ENCODE data around the gene ASIC4. TPM values are rescaled to one million over a fixed set of nuclear protein-coding genes. Genes with fewer than 3 reads are reported as not detected.

Gene ASIC4
- total and polyA plus RNA-seq, 2 of the 13 experiments (the other 11 are each of a cell fraction or from before 2014, with no cell fraction given) = 0.03 TPM; not detected in 1

DNA sequence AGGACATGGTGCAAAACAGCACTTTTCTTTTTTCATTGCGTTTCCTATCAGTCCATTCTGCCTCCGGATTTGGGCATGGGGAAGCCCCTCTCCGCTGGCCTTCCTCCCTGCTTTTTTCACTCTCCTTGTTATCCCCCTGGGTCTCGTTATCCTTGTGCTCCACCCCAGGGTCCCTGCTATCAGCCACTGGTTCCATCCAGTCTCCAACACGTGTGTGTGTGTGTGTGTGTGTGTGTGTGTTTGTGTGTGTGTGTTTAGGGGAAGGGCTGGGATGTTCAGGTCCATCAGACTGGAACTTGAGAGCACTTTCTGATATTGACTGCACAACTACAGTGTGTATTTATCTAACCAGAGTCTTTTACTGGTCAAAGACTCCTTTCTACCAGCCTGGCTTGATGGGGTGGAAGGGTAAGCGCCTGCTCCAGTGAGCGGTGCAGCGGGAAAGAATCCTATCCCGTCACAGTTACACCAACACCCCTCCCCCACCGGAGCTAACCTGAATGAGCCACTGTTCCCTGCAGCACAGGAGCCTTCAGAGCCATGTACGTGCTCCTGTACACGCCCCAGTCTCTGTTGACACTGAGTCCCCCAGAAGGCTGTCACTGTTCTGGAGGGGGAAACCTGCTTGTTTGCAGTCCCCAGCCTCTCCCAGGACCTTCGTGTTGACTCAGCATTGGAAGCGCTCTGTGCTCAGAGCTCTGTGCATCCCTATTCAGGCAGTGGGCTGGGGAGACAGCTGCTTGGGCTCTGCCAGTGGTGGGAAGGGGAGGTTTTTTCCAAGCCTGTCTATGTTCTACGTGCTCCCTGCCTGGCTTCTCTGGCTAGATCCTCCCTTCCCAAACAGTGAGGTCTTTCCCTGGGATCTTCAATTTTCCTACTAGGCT, 62.5 kb downstream of the ASIC4 start (continued):
- TF ChIP-seq FOXO4 (CRISPR knock-in tag; conservative IDR thresholded peaks at IDR 0.05) (no peak), ZHX2 (IDR thresholded peaks at IDR 0.05; ENCODE audit: low read depth) (no peak; the same call in 1 of the 2 replicates), ZHX2 (CRISPR knock-in tag; IDR thresholded peaks at IDR 0.05; ENCODE audit: borderline replicate concordance) (no peak), ZNF639 (CRISPR knock-in tag; conservative IDR thresholded peaks at IDR 0.05) (peak; percentile 78), U2AF2 (IDR thresholded peaks at IDR 0.05; ENCODE audit: low read depth, low read length) (0 out of 2 replicates have a peak, but pooled peaks have one; percentile 16), ZNF672 (CRISPR knock-in tag; IDR thresholded peaks at IDR 0.05) (no peak; the same call in 1 of the 2 replicates), MED13 (CRISPR knock-in tag; IDR thresholded peaks at IDR 0.05) (peak; percentile 75; the same call in 1 of the 2 replicates), TSC22D2 (CRISPR knock-in tag; IDR thresholded peaks at IDR 0.05; ENCODE audit: borderline replicate concordance) (no peak), HDAC2 (CRISPR knock-in tag; IDR thresholded peaks at IDR 0.05) (peak; percentile 99), ZNF557 (CRISPR knock-in tag; IDR thresholded peaks at IDR 0.05) (peak; percentile 88), JUNB (CRISPR knock-in tag; IDR thresholded peaks at IDR 0.05; ENCODE audit: borderline replicate concordance) (peak; percentile 54; the same call in 1 of the 2 replicates), PLRG1 (conservative IDR thresholded peaks at IDR 0.05) (no peak), PTBP1 (IDR thresholded peaks at IDR 0.05; ENCODE audit: low read depth, low read length, poor library complexity, severe bottlenecking) (no peak), SUZ12 (IDR thresholded peaks at IDR 0.05; ENCODE audit: low read depth, low read length) (no peak)
- TF ChIP-seq, protein P1, sequence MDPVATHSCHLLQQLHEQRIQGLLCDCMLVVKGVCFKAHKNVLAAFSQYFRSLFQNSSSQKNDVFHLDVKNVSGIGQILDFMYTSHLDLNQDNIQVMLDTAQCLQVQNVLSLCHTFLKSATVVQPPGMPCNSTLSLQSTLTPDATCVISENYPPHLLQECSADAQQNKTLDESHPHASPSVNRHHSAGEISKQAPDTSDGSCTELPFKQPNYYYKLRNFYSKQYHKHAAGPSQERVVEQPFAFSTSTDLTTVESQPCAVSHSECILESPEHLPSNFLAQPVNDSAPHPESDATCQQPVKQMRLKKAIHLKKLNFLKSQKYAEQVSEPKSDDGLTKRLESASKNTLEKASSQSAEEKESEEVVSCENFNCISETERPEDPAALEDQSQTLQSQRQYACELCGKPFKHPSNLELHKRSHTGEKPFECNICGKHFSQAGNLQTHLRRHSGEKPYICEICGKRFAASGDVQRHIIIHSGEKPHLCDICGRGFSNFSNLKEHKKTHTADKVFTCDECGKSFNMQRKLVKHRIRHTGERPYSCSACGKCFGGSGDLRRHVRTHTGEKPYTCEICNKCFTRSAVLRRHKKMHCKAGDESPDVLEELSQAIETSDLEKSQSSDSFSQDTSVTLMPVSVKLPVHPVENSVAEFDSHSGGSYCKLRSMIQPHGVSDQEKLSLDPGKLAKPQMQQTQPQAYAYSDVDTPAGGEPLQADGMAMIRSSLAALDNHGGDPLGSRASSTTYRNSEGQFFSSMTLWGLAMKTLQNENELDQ (CRISPR knock-in tag; IDR thresholded peaks at IDR 0.05; ENCODE audit: borderline replicate concordance) = no peak
- TF ChIP-seq, protein P2, sequence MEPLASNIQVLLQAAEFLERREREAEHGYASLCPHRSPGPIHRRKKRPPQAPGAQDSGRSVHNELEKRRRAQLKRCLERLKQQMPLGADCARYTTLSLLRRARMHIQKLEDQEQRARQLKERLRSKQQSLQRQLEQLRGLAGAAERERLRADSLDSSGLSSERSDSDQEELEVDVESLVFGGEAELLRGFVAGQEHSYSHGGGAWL (CRISPR knock-in tag; IDR thresholded peaks at IDR 0.05) = peak; percentile 32; the same call in 1 of the 2 replicates

Data from HepG2 (cell line).